Neural cell (in vitro differentiated cells): ENCODE data around the gene TTLL12.

Experiments used
- EP300 ChIP-seq: fragments of 450-650 bp; conservative IDR thresholded peaks from 2 replicates; pipeline ENCODE4 v1.6.1; 2014; ENCODE audit warnings: antibody characterized with exemption, mild to moderate bottlenecking, moderate library complexity; ENCODE audit not compliant: poor library complexity, severe bottlenecking
- EZH2 ChIP-seq: fragments of 200-600, 300-800 bp; shearing (Covaris generic), sonication (generic); IDR thresholded peaks from 2 replicates; pipeline ENCODE4 v1.6.1; 2014; ENCODE audit warnings: antibody characterized with exemption, low read length, borderline replicate concordance, mild to moderate bottlenecking; ENCODE audit not compliant: insufficient read depth, poor library complexity, severe bottlenecking
- MXI1 ChIP-seq: fragments of 450-650 bp; conservative IDR thresholded peaks from 2 replicates; pipeline ENCODE4 v1.6.1; 2014; ENCODE audit warnings: antibody characterized with exemption, mild to moderate bottlenecking; ENCODE audit not compliant: poor library complexity, severe bottlenecking
- POLR2AphosphoS5 ChIP-seq: IDR thresholded peaks from 2 replicates; pipeline ENCODE4 v1.6.1; 2012
- REST ChIP-seq: IDR thresholded peaks from 2 replicates; pipeline ENCODE4 v1.6.1; 2012; ENCODE audit warnings: borderline replicate concordance
- SMC3 ChIP-seq: fragments of 450-650 bp; conservative IDR thresholded peaks from 2 replicates; pipeline ENCODE4 v1.6.1; 2014; ENCODE audit warnings: antibody characterized with exemption, mild to moderate bottlenecking, moderate library complexity; ENCODE audit not compliant: poor library complexity
- TF ChIP-seq, protein P1 (sequence below): fragments of 450-650 bp; IDR thresholded peaks from 2 replicates; pipeline ENCODE4 v1.5.1; 2014; ENCODE audit warnings: antibody characterized with exemption, mild to moderate bottlenecking, moderate library complexity; ENCODE audit not compliant: poor library complexity, severe bottlenecking

GRCh38 chr22:43133401-43133800 lies 53.5 kb downstream of the TTLL12 start:
- TF ChIP-seq, protein P1, sequence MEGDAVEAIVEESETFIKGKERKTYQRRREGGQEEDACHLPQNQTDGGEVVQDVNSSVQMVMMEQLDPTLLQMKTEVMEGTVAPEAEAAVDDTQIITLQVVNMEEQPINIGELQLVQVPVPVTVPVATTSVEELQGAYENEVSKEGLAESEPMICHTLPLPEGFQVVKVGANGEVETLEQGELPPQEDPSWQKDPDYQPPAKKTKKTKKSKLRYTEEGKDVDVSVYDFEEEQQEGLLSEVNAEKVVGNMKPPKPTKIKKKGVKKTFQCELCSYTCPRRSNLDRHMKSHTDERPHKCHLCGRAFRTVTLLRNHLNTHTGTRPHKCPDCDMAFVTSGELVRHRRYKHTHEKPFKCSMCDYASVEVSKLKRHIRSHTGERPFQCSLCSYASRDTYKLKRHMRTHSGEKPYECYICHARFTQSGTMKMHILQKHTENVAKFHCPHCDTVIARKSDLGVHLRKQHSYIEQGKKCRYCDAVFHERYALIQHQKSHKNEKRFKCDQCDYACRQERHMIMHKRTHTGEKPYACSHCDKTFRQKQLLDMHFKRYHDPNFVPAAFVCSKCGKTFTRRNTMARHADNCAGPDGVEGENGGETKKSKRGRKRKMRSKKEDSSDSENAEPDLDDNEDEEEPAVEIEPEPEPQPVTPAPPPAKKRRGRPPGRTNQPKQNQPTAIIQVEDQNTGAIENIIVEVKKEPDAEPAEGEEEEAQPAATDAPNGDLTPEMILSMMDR: no peak
- TF ChIP-seq POLR2AphosphoS5 (no peak), EZH2 (no peak), SMC3 (no peak), EP300 (no peak), REST (no peak), MXI1 (no peak)
